ENCODE results near the gene PTPN13.
A peak's percentile ranks its signal among the peaks of the same experiment; 100 is the strongest.

Gene PTPN13

DNA sequence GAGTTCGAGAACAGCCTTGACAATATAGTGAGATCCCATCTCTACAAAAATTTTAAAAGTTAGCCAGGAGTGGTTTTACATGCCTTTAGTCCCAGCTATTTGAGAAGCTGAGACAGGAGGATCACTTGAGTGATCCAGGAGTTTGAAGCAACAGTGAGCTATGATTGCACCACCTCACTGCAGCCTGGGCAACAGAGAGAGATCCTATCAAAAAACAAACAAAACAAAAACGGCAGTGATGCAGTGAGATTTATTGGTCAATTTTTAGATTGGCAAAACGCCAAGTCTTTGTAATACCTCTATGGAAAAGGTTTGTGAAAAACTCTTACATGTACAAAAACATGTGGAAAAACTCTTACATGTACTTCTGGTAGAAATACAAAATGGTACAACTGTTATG lies 91.3 kb downstream of the PTPN13 start:
- ChIA-PET CTCF (no interaction called here), POLR2A (interaction anchor here (1.3 kb wide), 1 partner anchor 91 kb away, joined by 3 read pairs; the partner anchor contains the start of gene PTPN13)
- Histone ChIP-seq H3K27ac (ENCODE audit: extremely low read depth, low read depth, low read length) (no peak overlapping the region), H3K4me1 (ENCODE audit: control insufficient read depth, insufficient read depth, low read length) (no peaks in the 10 kb centered on the region; the same call in 1 of the 2 replicates), H3K4me3 (ENCODE audit: low read depth, low read length) (no peak overlapping the region), H3K36me3 (ENCODE audit: control insufficient read depth in 2 of 2, insufficient read depth in 1 of 2, low read length in 2 of 2) (peaks cover 0 to 10% of the 10 kb centered on the region in 2 experiments; a peak in 1 of 3 replicates), H3K9me3 (ENCODE audit: control insufficient read depth, insufficient read depth, low read depth, low read length) (no peaks in the 10 kb centered on the region)
- TF ChIP-seq ZNF558 (tag by site-specific recombination; IDR thresholded peaks at IDR 0.05), result 0 out of 2 replicates have a peak, but pooled peaks have one; percentile 20
- TF ChIP-seq, protein P1, sequence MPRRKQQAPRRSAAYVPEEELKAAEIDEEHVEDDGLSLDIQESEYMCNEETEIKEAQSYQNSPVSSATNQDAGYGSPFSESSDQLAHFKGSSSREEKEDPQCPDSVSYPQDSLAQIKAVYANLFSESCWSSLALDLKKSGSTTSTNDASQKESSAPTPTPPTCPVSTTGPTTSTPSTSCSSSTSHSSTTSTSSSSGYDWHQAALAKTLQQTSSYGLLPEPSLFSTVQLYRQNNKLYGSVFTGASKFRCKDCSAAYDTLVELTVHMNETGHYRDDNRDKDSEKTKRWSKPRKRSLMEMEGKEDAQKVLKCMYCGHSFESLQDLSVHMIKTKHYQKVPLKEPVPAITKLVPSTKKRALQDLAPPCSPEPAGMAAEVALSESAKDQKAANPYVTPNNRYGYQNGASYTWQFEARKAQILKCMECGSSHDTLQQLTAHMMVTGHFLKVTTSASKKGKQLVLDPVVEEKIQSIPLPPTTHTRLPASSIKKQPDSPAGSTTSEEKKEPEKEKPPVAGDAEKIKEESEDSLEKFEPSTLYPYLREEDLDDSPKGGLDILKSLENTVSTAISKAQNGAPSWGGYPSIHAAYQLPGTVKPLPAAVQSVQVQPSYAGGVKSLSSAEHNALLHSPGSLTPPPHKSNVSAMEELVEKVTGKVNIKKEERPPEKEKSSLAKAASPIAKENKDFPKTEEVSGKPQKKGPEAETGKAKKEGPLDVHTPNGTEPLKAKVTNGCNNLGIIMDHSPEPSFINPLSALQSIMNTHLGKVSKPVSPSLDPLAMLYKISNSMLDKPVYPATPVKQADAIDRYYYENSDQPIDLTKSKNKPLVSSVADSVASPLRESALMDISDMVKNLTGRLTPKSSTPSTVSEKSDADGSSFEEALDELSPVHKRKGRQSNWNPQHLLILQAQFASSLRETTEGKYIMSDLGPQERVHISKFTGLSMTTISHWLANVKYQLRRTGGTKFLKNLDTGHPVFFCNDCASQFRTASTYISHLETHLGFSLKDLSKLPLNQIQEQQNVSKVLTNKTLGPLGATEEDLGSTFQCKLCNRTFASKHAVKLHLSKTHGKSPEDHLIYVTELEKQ (tag by site-specific recombination; IDR thresholded peaks at IDR 0.05; ENCODE audit: borderline replicate concordance), result no peak
- TF ChIP-seq, protein P2, sequence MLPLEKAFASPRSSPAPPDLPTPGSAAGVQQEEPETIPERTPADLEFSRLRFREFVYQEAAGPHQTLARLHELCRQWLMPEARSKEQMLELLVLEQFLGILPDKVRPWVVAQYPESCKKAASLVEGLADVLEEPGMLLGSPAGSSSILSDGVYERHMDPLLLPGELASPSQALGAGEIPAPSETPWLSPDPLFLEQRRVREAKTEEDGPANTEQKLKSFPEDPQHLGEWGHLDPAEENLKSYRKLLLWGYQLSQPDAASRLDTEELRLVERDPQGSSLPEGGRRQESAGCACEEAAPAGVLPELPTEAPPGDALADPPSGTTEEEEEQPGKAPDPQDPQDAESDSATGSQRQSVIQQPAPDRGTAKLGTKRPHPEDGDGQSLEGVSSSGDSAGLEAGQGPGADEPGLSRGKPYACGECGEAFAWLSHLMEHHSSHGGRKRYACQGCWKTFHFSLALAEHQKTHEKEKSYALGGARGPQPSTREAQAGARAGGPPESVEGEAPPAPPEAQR (tag by site-specific recombination; IDR thresholded peaks at IDR 0.05), result no peak
- TF ChIP-seq ZNF785 (tag by site-specific recombination; IDR thresholded peaks at IDR 0.05), result no peak
- TF ChIP-seq, protein P3, sequence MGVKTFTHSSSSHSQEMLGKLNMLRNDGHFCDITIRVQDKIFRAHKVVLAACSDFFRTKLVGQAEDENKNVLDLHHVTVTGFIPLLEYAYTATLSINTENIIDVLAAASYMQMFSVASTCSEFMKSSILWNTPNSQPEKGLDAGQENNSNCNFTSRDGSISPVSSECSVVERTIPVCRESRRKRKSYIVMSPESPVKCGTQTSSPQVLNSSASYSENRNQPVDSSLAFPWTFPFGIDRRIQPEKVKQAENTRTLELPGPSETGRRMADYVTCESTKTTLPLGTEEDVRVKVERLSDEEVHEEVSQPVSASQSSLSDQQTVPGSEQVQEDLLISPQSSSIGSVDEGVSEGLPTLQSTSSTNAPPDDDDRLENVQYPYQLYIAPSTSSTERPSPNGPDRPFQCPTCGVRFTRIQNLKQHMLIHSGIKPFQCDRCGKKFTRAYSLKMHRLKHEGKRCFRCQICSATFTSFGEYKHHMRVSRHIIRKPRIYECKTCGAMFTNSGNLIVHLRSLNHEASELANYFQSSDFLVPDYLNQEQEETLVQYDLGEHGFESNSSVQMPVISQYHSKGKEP (tag by site-specific recombination; IDR thresholded peaks at IDR 0.05), result peak; percentile 79; the same call in 1 of the 2 replicates
- peak; percentile 37; the same call in 1 of the 2 replicates for TF ChIP-seq MZF1 (tag by site-specific recombination; IDR thresholded peaks at IDR 0.05; ENCODE audit: borderline replicate concordance)
- TF ChIP-seq ZNF843 (tag by site-specific recombination; IDR thresholded peaks at IDR 0.05), result no peak
- TF ChIP-seq ZNF707 (tag by site-specific recombination; IDR thresholded peaks at IDR 0.05), result no peak
- TF ChIP-seq ZNF350 (tag by site-specific recombination; IDR thresholded peaks at IDR 0.05), result 0 out of 2 replicates have a peak, but pooled peaks have one; percentile 49
- TF ChIP-seq IKZF3 (tag by site-specific recombination; IDR thresholded peaks at IDR 0.05), result no peak
- no peak for TF ChIP-seq HOXC10 (CRISPR knock-in tag; IDR thresholded peaks at IDR 0.05)
- TF ChIP-seq ZSCAN30 (tag by site-specific recombination; IDR thresholded peaks at IDR 0.05), result peak; percentile 27; the same call in 1 of the 2 replicates
- peak; percentile 64; the same call in 1 of the 2 replicates for TF ChIP-seq FEZF1 (tag by site-specific recombination; IDR thresholded peaks at IDR 0.05)
- TF ChIP-seq, protein P4, sequence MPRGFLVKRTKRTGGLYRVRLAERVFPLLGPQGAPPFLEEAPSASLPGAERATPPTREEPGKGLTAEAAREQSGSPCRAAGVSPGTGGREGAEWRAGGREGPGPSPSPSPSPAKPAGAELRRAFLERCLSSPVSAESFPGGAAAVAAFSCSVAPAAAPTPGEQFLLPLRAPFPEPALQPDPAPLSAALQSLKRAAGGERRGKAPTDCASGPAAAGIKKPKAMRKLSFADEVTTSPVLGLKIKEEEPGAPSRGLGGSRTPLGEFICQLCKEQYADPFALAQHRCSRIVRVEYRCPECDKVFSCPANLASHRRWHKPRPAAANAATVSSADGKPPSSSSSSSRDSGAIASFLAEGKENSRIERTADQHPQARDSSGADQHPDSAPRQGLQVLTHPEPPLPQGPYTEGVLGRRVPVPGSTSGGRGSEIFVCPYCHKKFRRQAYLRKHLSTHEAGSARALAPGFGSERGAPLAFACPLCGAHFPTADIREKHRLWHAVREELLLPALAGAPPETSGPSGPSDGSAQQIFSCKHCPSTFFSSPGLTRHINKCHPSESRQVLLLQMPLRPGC (tag by site-specific recombination; IDR thresholded peaks at IDR 0.05), result no peak
- TF ChIP-seq ZNF366 (tag by site-specific recombination; conservative IDR thresholded peaks at IDR 0.05), result peak; percentile 49; the same call in 1 of the 2 replicates
- TF ChIP-seq GLI2 (tag by site-specific recombination; IDR thresholded peaks at IDR 0.05; ENCODE audit: borderline replicate concordance, low read depth), result no peak
- TF ChIP-seq, protein P5, sequence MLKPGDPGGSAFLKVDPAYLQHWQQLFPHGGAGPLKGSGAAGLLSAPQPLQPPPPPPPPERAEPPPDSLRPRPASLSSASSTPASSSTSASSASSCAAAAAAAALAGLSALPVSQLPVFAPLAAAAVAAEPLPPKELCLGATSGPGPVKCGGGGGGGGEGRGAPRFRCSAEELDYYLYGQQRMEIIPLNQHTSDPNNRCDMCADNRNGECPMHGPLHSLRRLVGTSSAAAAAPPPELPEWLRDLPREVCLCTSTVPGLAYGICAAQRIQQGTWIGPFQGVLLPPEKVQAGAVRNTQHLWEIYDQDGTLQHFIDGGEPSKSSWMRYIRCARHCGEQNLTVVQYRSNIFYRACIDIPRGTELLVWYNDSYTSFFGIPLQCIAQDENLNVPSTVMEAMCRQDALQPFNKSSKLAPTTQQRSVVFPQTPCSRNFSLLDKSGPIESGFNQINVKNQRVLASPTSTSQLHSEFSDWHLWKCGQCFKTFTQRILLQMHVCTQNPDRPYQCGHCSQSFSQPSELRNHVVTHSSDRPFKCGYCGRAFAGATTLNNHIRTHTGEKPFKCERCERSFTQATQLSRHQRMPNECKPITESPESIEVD (tag by site-specific recombination; IDR thresholded peaks at IDR 0.05), result peak; percentile 87
- TF ChIP-seq, protein P6, sequence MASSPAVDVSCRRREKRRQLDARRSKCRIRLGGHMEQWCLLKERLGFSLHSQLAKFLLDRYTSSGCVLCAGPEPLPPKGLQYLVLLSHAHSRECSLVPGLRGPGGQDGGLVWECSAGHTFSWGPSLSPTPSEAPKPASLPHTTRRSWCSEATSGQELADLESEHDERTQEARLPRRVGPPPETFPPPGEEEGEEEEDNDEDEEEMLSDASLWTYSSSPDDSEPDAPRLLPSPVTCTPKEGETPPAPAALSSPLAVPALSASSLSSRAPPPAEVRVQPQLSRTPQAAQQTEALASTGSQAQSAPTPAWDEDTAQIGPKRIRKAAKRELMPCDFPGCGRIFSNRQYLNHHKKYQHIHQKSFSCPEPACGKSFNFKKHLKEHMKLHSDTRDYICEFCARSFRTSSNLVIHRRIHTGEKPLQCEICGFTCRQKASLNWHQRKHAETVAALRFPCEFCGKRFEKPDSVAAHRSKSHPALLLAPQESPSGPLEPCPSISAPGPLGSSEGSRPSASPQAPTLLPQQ (tag by site-specific recombination; IDR thresholded peaks at IDR 0.05), result peak; percentile 34; the same call in 1 of the 2 replicates
- TF ChIP-seq, protein P7, sequence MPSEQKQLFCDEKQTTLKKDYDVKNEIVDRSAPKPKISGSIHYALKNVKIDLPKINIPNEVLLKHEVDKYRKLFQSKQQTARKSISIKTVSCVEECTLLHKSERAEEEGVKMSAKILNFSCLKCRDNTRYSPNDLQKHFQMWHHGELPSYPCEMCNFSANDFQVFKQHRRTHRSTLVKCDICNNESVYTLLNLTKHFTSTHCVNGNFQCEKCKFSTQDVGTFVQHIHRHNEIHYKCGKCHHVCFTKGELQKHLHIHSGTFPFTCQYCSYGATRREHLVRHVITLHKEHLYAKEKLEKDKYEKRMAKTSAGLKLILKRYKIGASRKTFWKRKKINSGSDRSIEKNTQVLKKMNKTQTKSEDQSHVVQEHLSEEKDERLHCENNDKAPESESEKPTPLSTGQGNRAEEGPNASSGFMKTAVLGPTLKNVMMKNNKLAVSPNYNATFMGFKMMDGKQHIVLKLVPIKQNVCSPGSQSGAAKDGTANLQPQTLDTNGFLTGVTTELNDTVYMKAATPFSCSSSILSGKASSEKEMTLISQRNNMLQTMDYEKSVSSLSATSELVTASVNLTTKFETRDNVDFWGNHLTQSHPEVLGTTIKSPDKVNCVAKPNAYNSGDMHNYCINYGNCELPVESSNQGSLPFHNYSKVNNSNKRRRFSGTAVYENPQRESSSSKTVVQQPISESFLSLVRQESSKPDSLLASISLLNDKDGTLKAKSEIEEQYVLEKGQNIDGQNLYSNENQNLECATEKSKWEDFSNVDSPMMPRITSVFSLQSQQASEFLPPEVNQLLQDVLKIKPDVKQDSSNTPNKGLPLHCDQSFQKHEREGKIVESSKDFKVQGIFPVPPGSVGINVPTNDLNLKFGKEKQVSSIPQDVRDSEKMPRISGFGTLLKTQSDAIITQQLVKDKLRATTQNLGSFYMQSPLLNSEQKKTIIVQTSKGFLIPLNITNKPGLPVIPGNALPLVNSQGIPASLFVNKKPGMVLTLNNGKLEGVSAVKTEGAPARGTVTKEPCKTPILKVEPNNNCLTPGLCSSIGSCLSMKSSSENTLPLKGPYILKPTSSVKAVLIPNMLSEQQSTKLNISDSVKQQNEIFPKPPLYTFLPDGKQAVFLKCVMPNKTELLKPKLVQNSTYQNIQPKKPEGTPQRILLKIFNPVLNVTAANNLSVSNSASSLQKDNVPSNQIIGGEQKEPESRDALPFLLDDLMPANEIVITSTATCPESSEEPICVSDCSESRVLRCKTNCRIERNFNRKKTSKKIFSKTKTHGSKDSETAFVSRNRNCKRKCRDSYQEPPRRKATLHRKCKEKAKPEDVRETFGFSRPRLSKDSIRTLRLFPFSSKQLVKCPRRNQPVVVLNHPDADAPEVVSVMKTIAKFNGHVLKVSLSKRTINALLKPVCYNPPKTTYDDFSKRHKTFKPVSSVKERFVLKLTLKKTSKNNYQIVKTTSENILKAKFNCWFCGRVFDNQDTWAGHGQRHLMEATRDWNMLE (tag by site-specific recombination; conservative IDR thresholded peaks at IDR 0.05; ENCODE audit: low read depth), result no peak; the same call in 1 of the 2 replicates
